Measurements from ENCODE around the gene NOL7.

GRCh38 chr6:13604135-13604534 lies 11.0 kb upstream of the NOL7 start:
- TF ChIP-seq RAD21 (IDR thresholded peaks at IDR 0.05; ENCODE audit: low read length) = no peak
- no peak for TF ChIP-seq CTCF (conservative IDR thresholded peaks at IDR 0.05; ENCODE audit: low read depth, low read length)
- TF ChIP-seq POLR2A (IDR thresholded peaks at IDR 0.05; ENCODE audit: low read depth, low read length) = no peak
- TF ChIP-seq CEBPB (IDR thresholded peaks at IDR 0.05; ENCODE audit: low read depth, low read length) = no peak
- no peak for TF ChIP-seq FOS (IDR thresholded peaks at IDR 0.05; ENCODE audit: low read depth, low read length)
- TF ChIP-seq SMC3 (IDR thresholded peaks at IDR 0.05; ENCODE audit: low read depth, low read length) = no peak
- no peak for TF ChIP-seq USF2 (IDR thresholded peaks at IDR 0.05; ENCODE audit: low read depth, low read length)
- no peak for TF ChIP-seq MAZ (IDR thresholded peaks at IDR 0.05; ENCODE audit: borderline replicate concordance, low read depth, low read length)
- TF ChIP-seq MAFK (IDR thresholded peaks at IDR 0.05; ENCODE audit: low read depth, low read length) = no peak

Measured in IMR-90 (cell line).